ENCODE results near the gene PIR.

GRCh38 chrX:15343075-15343476, 150.1 kb downstream of the PIR start:
- TF ChIP-seq CTCF (IDR thresholded peaks at IDR 0.05) (no peak), POLR2A (IDR thresholded peaks at IDR 0.05) (no peak)
